GM21423 (cell line): ENCODE measurements around the gene EXOC4.

Experiments
- ATAC-seq: cut with Tn5 transposase; IDR thresholded peaks from one replicate; pipeline ENCODE4 v1.9.1; 2021; ENCODE audit warnings: mild to moderate bottlenecking, moderate library complexity; ENCODE audit not compliant: unreplicated experiment

EXOC4 gene

DNA sequence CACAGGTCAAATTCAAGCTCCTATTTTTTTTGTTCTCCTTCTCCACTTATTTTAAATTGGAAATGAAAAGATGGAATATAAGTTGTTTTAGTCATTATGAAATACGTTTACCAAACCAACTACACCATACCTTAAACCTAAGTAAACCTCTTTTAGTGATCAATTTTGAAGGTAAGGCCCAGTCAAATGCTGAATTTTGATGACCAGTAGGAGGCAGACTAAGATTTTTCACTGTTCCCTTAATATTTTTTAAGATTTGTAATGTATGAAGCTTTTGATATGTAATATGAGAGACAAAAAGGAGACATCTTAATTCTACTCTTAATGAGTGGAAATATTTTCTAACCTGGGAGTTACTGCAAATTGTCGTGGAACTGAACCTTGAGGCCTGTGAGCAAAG lies 311.6 kb downstream of the EXOC4 start:
- ATAC-seq, result no peak

GRCh38 chr7:133568544-133568943 lies 315.7 kb downstream of the EXOC4 start:
- no peak for ATAC-seq

DNA sequence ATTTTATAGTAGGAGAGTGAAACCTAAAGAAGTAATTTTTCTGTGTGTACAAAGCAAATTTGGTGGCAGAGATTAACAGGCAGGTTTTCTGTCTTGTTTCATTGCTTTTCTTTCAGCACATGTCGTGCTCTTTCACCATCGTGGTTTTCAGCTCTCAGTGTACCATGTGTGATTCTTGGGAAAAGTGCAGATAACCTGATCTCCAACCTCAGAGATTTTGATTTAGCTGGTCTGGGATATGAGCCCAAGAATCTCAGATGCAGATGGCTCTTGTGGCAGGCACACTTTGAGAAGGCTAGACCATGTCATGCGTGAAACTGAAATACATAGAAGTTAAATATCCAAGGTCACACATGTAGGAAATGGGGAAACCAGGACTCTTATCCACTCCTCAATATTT lies 317.4 kb downstream of the EXOC4 start:
- ATAC-seq, result no peak

GRCh38 chr7:133571076-133571475 lies 318.2 kb downstream of the EXOC4 start:
- ATAC-seq, result no peak

DNA sequence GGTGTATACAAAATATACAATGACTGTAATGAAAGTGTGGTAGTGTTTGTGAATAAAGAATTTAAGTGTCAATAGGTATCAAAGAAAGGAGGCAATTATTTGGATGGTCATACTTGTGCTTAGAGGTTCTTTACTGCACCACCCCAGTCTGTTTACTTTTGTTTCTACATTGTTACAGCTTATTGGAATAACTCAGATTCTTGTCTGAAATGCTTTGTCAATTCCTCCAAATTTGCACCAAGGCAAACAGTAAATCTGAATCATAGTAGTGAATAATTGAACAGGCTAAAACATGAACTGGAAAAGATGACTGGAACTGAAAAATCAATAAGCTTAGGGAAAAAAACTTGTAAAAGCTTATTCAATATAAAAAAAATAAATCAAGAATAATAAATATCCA lies 319.2 kb downstream of the EXOC4 start:
- ATAC-seq, result no peak

GRCh38 chr7:133572843-133573242 lies 320.0 kb downstream of the EXOC4 start:
- ATAC-seq, result no peak

DNA sequence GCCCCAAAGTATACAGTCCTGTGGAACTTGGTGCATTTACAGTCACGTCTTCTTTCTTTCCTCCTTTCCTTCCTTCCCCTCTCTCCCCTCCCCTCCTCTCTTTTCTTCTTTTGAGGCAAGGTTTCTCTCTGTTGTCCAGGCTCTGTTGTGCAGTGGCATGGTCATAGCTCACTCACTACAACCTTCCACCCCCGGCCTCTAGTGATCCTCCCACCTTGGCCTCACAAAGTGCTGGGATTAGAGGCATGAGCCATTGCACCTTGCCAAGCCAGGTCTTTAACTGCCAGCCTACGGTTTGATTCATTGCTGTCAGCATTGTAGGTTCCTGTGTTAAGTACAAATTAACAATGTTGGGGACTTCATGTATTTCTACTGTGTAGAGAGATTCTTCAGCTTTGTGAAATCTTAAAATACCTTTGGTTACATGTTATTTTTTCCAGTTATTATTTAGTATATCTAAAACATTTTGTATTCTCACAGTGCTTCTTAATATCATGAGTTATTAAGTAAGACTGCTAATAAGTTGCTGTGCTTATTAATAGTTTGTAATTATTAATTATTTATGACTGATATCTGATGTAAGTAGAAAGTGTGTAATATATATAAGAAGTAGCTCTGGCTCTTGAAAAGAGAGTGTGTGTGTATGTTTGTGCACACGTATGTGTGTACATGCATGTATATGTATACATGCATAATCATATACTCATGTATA lies 320.8 kb downstream of the EXOC4 start:
- ATAC-seq, result no peak

- ATAC-seq, result no peak
These were observed 323.0 kb downstream of the EXOC4 start for GRCh38 chr7:133575726-133576440.

GRCh38 chr7:133576612-133577168 lies 323.8 kb downstream of the EXOC4 start:
- ATAC-seq, result no peak

- ATAC-seq, result no peak
These were observed 330.1 kb downstream of the EXOC4 start for GRCh38 chr7:133582766-133583523.

GRCh38 chr7:133583545-133584171 lies 330.8 kb downstream of the EXOC4 start:
- no peak for ATAC-seq

DNA sequence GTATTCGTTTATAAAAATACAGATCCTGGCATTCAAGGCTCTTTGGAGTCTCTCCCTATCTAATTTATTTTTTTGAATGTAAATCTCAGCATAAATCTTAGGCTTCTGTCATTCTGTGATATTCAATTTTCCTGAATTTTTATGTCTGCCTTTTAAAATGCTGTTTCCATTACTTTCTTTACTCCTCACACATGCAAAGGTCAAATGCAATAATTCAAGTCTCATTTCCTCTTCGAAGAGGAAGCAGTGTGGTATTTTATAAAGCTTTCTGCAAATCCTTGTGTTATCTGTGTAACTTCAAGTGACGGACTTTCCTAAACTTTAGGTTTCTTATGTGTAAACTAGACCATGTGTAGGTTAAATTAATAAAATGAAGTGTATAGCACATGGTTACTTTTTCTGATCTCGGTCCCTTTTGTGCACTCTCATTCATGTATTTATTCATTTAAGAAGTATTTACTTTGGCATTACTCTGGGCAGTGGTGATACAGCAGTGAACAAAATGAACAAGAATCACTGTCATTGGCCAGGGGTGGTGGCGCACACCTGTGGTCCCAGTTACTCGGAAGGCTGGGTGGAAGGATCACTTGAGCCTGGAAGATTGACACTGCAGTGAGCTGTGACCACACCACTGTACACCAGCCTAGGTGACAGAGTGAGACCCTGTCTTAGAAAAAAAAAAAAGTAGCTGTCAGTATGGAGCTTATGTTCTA lies 332.2 kb downstream of the EXOC4 start:
- ATAC-seq, result no peak

- ATAC-seq, result no peak
These were observed 333.4 kb downstream of the EXOC4 start for GRCh38 chr7:133586253-133586652.

DNA sequence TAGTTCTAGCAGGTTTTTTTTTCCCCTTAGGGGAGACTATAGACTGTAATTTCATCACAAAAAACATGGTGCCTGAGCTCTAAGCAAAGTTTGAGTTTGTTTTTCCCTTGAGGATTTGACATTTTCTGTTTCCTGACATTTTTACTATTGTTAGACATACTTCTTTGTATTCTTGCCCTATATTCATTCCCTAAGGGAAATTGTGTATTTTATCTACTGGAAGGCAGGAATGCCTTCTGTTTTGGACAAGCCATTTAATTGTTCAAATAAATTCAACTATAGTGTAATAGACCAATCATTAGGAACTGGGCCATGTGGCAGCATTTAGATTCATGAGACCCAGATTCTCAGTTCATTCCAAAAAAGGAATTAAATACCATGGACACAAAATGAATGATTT lies 335.0 kb downstream of the EXOC4 start:
- ATAC-seq, result no peak

DNA sequence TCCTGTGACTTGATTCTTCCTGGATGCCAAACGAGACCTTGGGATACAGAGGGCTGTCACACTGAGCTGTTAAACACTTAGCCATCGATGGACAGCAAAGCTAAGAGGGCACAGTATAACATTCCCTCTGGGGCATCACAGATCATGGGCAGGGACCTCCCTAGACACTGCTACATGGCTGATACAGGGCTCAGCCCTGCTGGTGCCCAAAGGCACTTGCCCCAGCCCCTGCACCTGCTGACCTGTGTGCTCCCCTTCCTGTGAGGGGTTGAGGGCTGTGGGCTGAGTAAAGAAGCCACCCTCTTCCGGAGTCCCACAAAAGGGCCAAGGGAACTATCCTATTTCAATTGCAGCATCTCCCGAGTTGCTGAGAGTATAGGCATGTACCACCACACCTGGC lies 337.9 kb downstream of the EXOC4 start:
- no peak for ATAC-seq

- no peak for ATAC-seq
These were observed 338.9 kb downstream of the EXOC4 start for GRCh38 chr7:133591704-133592340.

GRCh38 chr7:133593561-133593960 lies 340.7 kb downstream of the EXOC4 start:
- no peak for ATAC-seq

GRCh38 chr7:133601617-133602016 lies 348.7 kb downstream of the EXOC4 start:
- no peak for ATAC-seq

- no peak for ATAC-seq
These were observed 349.4 kb downstream of the EXOC4 start for GRCh38 chr7:133602291-133602690.

DNA sequence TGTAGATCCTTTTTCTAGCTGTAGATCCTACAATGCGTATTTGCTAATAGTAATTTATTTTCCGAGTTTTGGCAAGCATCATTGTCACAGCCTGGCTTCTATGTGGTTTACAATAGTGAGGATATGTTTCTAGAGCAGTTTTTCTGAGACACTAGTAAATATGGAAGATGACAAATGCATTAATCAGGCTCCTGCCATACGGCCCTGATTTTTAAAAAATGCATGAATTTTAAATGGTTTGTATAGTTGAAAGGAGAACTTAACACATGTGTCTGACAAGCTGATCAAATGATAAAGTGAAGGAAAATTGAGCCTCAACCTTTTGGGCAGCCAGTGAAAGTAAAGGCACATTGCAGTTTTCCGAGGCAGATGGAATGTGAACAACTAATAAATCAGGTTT lies 354.1 kb downstream of the EXOC4 start:
- ATAC-seq, result no peak
